ENCODE data around the gene FN3K.

DNA sequence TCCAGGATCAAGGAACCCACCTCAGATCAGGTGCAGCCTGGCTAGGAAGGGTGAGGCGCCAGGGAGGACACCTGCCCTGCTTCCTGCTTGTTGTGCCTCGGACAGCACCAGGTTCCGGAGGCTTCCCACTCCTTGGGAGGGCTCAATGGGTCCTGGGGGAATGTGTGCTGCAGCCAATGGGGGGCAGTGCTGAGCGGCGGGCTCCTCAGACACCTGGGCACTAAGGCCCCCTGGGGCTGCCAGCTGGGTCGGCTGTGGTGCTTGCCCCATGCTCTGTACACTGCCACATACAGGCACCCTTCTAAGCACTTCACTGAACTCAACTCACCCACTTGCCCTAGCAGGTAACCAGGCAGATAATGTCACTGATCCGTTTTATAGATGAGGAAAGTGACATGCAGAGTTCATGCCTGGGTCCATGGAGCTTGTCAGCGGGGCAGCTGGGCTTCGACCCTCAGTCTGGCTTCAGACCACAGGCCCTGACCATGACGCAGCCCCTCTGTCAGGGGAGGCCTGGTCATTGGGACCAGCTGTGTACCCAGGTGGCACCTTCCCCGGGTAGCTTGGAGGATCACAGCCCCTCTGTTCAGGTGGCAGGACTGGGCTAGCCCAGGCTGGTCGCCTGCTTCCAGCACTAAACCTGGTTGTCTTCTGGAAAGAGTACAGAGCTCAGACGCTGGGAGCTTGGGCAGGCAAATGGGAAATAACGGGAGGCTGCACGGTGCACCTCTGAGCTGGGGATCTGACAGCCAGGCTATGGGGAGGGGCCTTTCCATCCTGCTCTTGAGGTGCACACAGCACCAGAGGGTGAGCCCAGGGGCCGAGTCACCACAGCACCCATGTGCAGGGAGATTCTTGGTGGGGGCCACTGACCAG, 8.2 kb downstream of the FN3K start:
- TF ChIP-seq POLR2A (IDR thresholded peaks at IDR 0.05), result no peak
- TF ChIP-seq, protein P1, sequence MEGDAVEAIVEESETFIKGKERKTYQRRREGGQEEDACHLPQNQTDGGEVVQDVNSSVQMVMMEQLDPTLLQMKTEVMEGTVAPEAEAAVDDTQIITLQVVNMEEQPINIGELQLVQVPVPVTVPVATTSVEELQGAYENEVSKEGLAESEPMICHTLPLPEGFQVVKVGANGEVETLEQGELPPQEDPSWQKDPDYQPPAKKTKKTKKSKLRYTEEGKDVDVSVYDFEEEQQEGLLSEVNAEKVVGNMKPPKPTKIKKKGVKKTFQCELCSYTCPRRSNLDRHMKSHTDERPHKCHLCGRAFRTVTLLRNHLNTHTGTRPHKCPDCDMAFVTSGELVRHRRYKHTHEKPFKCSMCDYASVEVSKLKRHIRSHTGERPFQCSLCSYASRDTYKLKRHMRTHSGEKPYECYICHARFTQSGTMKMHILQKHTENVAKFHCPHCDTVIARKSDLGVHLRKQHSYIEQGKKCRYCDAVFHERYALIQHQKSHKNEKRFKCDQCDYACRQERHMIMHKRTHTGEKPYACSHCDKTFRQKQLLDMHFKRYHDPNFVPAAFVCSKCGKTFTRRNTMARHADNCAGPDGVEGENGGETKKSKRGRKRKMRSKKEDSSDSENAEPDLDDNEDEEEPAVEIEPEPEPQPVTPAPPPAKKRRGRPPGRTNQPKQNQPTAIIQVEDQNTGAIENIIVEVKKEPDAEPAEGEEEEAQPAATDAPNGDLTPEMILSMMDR (IDR thresholded peaks at IDR 0.05 in 4 of 5, conservative IDR thresholded peaks at IDR 0.05 in 1 of 5), result no peak

Measured in gastrocnemius medialis (tissue), 4 donors.